Astrocyte (in vitro differentiated cells and primary cell): ENCODE data around the gene BCL2L1. TPM values are rescaled to one million over a fixed set of nuclear protein-coding genes. Genes with fewer than 3 reads are reported as not detected.
"Not testable (repeated sequence)": the region's sequence is repeated elsewhere in the genome, so short reads cannot be mapped to it uniquely, and the experiment has no call there.

ENCODE experiments used
- DNase-seq: peaks from one replicate; pipeline ENCODE4 v3.0.0-alpha.2; 2010; ENCODE audit warnings: low read depth
- FAIRE-seq: peaks from 2 replicates; lab custom pipeline; 2011; peaks lifted over from hg19 to GRCh38; lab: Jason Lieb, UNC
- H2AFZ ChIP-seq: 2 replicates; pipeline ENCODE4 v1.6.0; 2012; ENCODE audit warnings: low read depth, low read length, inconsistent platforms
- H3K27ac ChIP-seq: 2 replicates; pipeline ENCODE4 v1.5.1; 2011; ENCODE audit warnings: low read depth, low read length, inconsistent platforms
- H3K27me3 ChIP-seq: 2 replicates; pipeline ENCODE4 v1.6.0; 2011; ENCODE audit warnings: low read length, inconsistent platforms; ENCODE audit not compliant: insufficient read depth
- H3K36me3 ChIP-seq: 2 replicates; pipeline ENCODE4 v1.5.1; 2011; ENCODE audit warnings: low read length, inconsistent platforms; ENCODE audit not compliant: insufficient read depth
- H3K4me1 ChIP-seq: 2 replicates; pipeline ENCODE4 v1.5.1; 2011; ENCODE audit warnings: low read length, inconsistent platforms; ENCODE audit not compliant: insufficient read depth
- H3K4me2 ChIP-seq: 2 replicates; pipeline ENCODE4 v1.6.0; 2012; ENCODE audit warnings: low read length, inconsistent platforms
- H3K4me3 ChIP-seq: 2 replicates; pipeline ENCODE4 v1.5.1; 2011; ENCODE audit warnings: low read depth, mild to moderate bottlenecking, low read length, inconsistent platforms; ENCODE audit not compliant: insufficient read depth
- H3K79me2 ChIP-seq: 2 replicates; pipeline ENCODE4 v1.6.0; 2012; ENCODE audit warnings: mild to moderate bottlenecking, low read length, inconsistent platforms; ENCODE audit not compliant: insufficient read depth
- H3K9ac ChIP-seq: 2 replicates; pipeline ENCODE4 v1.6.0; 2012; ENCODE audit warnings: mild to moderate bottlenecking, low read length, inconsistent platforms
- H3K9me3 ChIP-seq: 2 replicates; pipeline ENCODE4 v1.5.1; 2012; ENCODE audit warnings: low read depth, mild to moderate bottlenecking, low read length, inconsistent platforms; ENCODE audit not compliant: insufficient read depth
- H4K20me1 ChIP-seq: 2 replicates; pipeline ENCODE4 v1.6.0; 2012; ENCODE audit warnings: low read length, inconsistent platforms; ENCODE audit not compliant: insufficient read depth
- H3K27ac Mint-ChIP-seq: one replicate; pipeline ENCODE4 v1.8.0; 2021; ENCODE audit warnings: mild to moderate bottlenecking, mixed read lengths; ENCODE audit not compliant: unreplicated experiment
- H3K27me3 Mint-ChIP-seq: one replicate; pipeline ENCODE4 v1.8.0; 2021; ENCODE audit warnings: low read depth, mixed read lengths; ENCODE audit not compliant: unreplicated experiment
- H3K36me3 Mint-ChIP-seq: one replicate; pipeline ENCODE4 v1.8.0; 2021; ENCODE audit warnings: low read depth, mixed read lengths; ENCODE audit not compliant: unreplicated experiment
- H3K4me1 Mint-ChIP-seq: one replicate; pipeline ENCODE4 v1.8.0; 2021; ENCODE audit warnings: low read depth, mixed read lengths; ENCODE audit not compliant: unreplicated experiment
- H3K4me3 Mint-ChIP-seq: one replicate; pipeline ENCODE4 v1.8.0; 2021; ENCODE audit warnings: mild to moderate bottlenecking, moderate library complexity, mixed read lengths; ENCODE audit not compliant: unreplicated experiment
- H3K9me3 Mint-ChIP-seq: one replicate; pipeline ENCODE4 v1.8.0; 2021; ENCODE audit warnings: mild to moderate bottlenecking, mixed read lengths; ENCODE audit not compliant: unreplicated experiment
- EZH2 ChIP-seq: IDR thresholded peaks from 2 replicates; pipeline ENCODE4 v1.6.1; 2012; ENCODE audit warnings: mild to moderate bottlenecking, low read length, inconsistent platforms; ENCODE audit not compliant: insufficient read depth
- total RNA-seq: library from RNA; stranded (reverse); gene quantifications from 2 replicates; pipeline ENCODE4 v1.2.1, GENCODE V29; 2021
- TF ChIP-seq, protein P1 (sequence below): IDR thresholded peaks from 2 replicates; pipeline ENCODE4 v1.5.1; 2011; ENCODE audit warnings: low read depth, mild to moderate bottlenecking, inconsistent platforms, low read length, moderate library complexity; ENCODE audit not compliant: insufficient read depth

BCL2L1 gene
- total RNA-seq, 1 donor from 2014 or later: 149 TPM

DNA sequence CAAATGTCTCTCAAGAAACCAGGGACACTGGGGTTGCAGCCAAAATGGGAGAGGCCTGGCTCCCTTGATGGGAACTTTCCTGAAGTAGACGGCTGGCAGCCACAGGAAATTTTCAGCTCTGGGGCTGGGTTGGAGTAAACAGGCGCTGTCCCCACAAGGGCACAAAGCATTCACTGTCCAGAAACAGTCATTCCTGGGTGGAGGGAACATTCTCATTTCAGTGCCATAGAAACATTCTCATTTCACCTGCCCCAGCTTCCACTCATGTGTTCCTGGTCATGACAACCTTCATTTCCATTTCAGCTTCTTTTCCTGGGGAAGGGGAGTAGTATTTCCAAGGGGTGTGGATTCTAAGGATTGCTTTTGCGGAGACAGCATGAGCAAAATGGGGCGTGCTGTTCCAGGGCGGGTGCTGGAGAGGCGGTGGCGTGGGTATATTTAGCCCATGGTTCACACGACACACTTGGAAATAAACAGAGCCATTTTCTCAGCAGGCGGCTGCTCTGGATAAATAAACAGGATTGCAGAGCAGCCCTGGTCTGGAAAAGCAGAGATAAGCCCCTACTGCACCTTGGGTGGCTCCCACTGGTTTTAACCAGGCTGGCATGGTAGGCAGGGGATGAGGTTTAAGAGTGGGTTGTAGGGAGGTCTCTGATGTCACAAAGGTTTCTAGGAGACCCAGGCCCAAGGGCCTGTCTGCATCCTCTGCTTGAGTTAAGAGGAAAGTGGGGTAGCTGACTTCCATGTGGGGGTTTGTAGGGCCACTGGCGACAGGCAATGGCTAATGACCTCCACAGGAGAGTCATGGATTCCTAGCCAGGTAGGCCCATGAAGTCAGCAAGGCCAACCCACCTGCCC lies 52.1 kb downstream of the BCL2L1 start:
- Mint-ChIP-seq H3K4me1 (peaks cover 27% of the 10 kb centered on the region), H3K9me3 (no peaks in the 10 kb centered on the region), H3K36me3 (peaks cover 35% of the 10 kb centered on the region), H3K27me3 (no peaks in the 10 kb centered on the region), H3K4me3 (no peak overlapping the region), H3K27ac (no peak overlapping the region)
- Histone ChIP-seq H3K4me1 (peaks cover 9% of the 10 kb centered on the region), H3K27me3 (no peaks in the 10 kb centered on the region), H4K20me1 (peaks cover 67% of the 10 kb centered on the region), H3K27ac (no peak overlapping the region), H2AFZ (no peak overlapping the region), H3K9ac (no peak overlapping the region), H3K79me2 (peaks cover 86% of the 10 kb centered on the region), H3K9me3 (no peaks in the 10 kb centered on the region), H3K4me2 (no peak overlapping the region), H3K36me3 (peaks cover 17% of the 10 kb centered on the region), H3K4me3 (no peak overlapping the region)
- DNase-seq (no peak), FAIRE-seq (no peak)
- TF ChIP-seq, protein P1, sequence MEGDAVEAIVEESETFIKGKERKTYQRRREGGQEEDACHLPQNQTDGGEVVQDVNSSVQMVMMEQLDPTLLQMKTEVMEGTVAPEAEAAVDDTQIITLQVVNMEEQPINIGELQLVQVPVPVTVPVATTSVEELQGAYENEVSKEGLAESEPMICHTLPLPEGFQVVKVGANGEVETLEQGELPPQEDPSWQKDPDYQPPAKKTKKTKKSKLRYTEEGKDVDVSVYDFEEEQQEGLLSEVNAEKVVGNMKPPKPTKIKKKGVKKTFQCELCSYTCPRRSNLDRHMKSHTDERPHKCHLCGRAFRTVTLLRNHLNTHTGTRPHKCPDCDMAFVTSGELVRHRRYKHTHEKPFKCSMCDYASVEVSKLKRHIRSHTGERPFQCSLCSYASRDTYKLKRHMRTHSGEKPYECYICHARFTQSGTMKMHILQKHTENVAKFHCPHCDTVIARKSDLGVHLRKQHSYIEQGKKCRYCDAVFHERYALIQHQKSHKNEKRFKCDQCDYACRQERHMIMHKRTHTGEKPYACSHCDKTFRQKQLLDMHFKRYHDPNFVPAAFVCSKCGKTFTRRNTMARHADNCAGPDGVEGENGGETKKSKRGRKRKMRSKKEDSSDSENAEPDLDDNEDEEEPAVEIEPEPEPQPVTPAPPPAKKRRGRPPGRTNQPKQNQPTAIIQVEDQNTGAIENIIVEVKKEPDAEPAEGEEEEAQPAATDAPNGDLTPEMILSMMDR: no peak
- no peak for TF ChIP-seq EZH2

DNA sequence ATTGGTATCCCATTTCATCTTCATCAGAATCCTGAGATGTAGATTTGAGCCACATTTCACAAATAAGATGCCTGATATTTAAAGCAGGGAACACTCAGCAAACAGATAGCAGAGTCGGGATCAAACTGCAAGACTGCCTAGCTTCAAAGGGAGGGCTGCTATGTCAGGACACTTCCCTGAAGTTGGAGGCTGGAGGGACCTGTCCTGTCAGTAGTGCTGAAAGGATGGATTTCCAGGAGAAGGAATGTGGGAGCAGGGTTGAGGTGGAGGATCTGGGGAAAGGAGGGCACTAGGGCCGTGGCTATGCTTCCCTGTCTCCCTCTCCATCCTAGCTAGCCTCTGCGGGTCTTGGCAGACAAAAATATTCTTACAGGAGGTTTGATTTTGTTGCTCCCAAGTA lies 52.8 kb downstream of the BCL2L1 start:
- Histone ChIP-seq H2AFZ (no peak overlapping the region), H3K27ac (no peak overlapping the region), H4K20me1 (peaks cover 63% of the 10 kb centered on the region), H3K36me3 (peaks cover 24% of the 10 kb centered on the region), H3K4me2 (no peak overlapping the region), H3K4me3 (no peak overlapping the region), H3K9me3 (no peaks in the 10 kb centered on the region), H3K79me2 (peaks cover 84% of the 10 kb centered on the region), H3K9ac (no peak overlapping the region), H3K27me3 (no peaks in the 10 kb centered on the region), H3K4me1 (peaks cover 2% of the 10 kb centered on the region)
- Mint-ChIP-seq H3K4me1 (peaks cover 20% of the 10 kb centered on the region), H3K27me3 (no peaks in the 10 kb centered on the region), H3K9me3 (no peaks in the 10 kb centered on the region), H3K27ac (peak overlapping the region; percentile 69), H3K4me3 (no peak overlapping the region), H3K36me3 (peaks cover 32% of the 10 kb centered on the region)
- FAIRE-seq (no peak), DNase-seq (no peak)
- TF ChIP-seq, protein P1: no peak
- TF ChIP-seq EZH2: no peak

DNA sequence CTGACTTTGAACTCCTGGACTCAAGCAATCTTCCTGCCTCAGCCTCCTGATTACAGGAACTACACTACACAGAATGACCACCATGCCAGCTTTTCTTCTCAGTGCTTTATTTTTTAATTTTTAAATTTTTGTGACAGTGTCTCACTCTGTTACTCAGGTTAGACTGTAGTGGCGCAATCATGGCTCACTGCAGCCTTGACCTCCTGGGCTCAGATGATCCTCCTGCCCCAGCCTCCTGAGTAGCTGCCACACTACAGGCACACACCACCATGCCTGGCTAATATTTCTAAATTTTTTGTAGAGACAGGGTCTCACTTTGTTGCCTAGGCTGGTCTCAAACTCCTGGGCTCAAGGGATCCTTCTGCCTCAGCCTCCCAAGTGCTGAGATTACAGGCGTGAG lies 53.7 kb downstream of the BCL2L1 start:
- H3K27ac ChIP-seq, H3K4me2 ChIP-seq, FAIRE-seq, H3K4me1 ChIP-seq, H3K9ac ChIP-seq, H3K4me3 ChIP-seq, H3K4me3 Mint-ChIP-seq, H3K9me3 Mint-ChIP-seq, DNase-seq, H3K27ac Mint-ChIP-seq, H2AFZ ChIP-seq, H3K27me3 ChIP-seq, H3K9me3 ChIP-seq, H3K27me3 Mint-ChIP-seq: not testable (repeated sequence)
- H4K20me1 ChIP-seq: peaks cover 58% of the 10 kb centered on the region
- peaks cover 24% of the 10 kb centered on the region for H3K36me3 ChIP-seq
- H3K4me1 Mint-ChIP-seq: peaks cover 15% of the 10 kb centered on the region
- peaks cover 76% of the 10 kb centered on the region for H3K79me2 ChIP-seq
- peaks cover 32% of the 10 kb centered on the region for H3K36me3 Mint-ChIP-seq
